ENCODE results near the gene ANKH.
"Not testable (repeated sequence)": the region's sequence is repeated elsewhere in the genome, so short reads cannot be mapped to it uniquely, and the experiment has no call there.

ANKH gene

GRCh38 chr5:14834584-14835550 is 36.7 kb downstream of the ANKH start:
- Histone ChIP-seq H3K27ac (ENCODE audit: low read length) (no peak overlapping the region), H3K9me3 (ENCODE audit: insufficient read depth, low read depth, low read length) (no peaks in the 10 kb centered on the region), H3K4me3 (ENCODE audit: low read length) (no peak overlapping the region), H3K36me3 (ENCODE audit: insufficient read depth, low read depth, low read length) (no peaks in the 10 kb centered on the region), H3K9ac (ENCODE audit: low read depth, low read length) (no peak overlapping the region), H3K4me1 (ENCODE audit: insufficient read depth, low read length) (peaks cover 4% of the 10 kb centered on the region; the same call in 1 of the 2 replicates), H3K27me3 (ENCODE audit: insufficient read depth, low read length) (no peaks in the 10 kb centered on the region)

DNA sequence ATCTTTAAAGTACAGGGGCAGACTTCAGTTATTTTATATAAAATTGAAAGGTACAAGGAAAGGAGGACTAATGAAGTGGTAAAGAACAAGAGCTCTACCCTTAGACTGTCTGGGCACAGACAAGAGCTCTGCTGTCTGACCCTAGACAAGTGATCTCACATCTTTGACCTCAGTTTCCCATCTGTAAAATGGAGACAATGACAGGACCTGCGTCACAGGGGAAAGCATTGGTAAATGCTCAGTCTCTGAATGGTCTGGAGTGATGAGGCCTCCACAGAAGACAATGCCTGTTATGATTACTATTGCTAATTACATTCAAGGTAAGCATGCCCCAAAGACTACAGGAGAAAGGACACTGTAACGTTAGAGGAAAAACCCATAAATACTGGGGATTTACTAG is 37.5 kb downstream of the ANKH start:
- no peaks in the 10 kb centered on the region for H3K9me3 ChIP-seq (ENCODE audit: insufficient read depth, low read depth, low read length)

DNA sequence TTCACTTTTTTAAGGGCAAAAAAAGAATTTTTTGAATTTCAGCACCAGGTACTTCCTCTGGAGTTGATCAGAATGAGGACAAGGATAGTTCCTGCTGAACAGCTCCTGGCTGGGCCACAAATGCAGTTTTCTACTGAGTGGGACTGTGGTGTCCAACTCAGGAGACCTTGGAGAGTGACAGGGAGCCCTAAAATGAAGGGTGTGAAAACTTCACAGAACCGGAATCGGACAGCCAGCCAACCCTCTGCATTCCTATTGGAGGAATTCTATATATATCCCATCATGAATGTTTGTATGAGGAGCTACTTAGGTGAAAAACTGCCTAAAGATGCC is 40.6 kb downstream of the ANKH start:
- no peak overlapping the region for H3K9ac ChIP-seq (ENCODE audit: low read depth, low read length)
- no peak overlapping the region for H3K27ac ChIP-seq (ENCODE audit: low read length)
- H3K36me3 ChIP-seq (ENCODE audit: insufficient read depth, low read depth, low read length), result no peaks in the 10 kb centered on the region
- no peaks in the 10 kb centered on the region for H3K9me3 ChIP-seq (ENCODE audit: insufficient read depth, low read depth, low read length)
- peaks cover 4% of the 10 kb centered on the region; the same call in 1 of the 2 replicates for H3K4me1 ChIP-seq (ENCODE audit: insufficient read depth, low read length)
- no peaks in the 10 kb centered on the region for H3K27me3 ChIP-seq (ENCODE audit: insufficient read depth, low read length)
- no peak overlapping the region for H3K4me3 ChIP-seq (ENCODE audit: low read length)

More for the DNA sequence above, 37.5 kb downstream of the ANKH start:
- no peaks in the 10 kb centered on the region for H3K36me3 ChIP-seq (ENCODE audit: insufficient read depth, low read depth, low read length)
- peaks cover 4% of the 10 kb centered on the region; the same call in 1 of the 2 replicates for H3K4me1 ChIP-seq (ENCODE audit: insufficient read depth, low read length)
- H3K9ac ChIP-seq (ENCODE audit: low read depth, low read length), result no peak overlapping the region
- H3K4me3 ChIP-seq (ENCODE audit: low read length), result no peak overlapping the region
- H3K27me3 ChIP-seq (ENCODE audit: insufficient read depth, low read length), result no peaks in the 10 kb centered on the region
- no peak overlapping the region for H3K27ac ChIP-seq (ENCODE audit: low read length)

DNA sequence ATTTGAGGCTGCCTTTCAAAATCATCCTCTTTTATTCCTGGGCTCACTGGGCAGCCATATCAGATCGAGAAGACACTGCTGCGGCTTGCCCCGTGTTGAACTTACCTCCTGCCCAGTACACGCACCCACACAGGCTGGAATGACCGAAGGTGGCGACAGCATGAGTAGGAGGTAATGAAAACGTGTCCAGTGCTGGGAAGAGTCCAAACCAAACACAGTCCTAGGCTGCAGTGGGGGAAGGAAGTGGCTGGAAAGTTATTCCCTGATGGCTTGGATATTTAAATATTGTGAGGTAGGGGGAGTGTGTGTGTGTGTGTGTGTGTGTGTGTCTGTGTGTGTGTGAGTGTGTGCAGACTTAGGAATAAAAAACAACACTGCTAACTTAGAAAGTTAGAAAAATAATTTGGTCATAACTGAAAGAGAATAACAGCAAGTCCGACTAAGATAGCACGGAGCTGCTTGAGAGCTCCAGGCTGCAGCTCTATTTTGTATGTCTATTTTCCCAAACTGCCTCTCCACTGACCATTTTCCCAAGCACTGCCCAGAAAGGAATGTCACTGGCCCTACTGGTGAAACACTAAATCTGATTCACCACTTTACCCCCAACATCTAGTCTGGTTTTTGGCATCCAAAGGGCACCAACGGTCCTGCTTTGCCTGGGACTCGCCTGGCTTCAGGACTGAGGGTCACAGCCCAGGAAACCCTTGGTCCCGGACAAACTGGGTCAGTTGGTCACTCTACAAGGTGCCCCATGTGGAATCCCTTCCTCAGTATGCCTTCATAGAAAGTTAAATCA is 41.2 kb downstream of the ANKH start:
- Histone ChIP-seq H3K9ac (ENCODE audit: low read depth, low read length) (no peak overlapping the region), H3K4me1 (ENCODE audit: insufficient read depth, low read length) (peaks cover 4% of the 10 kb centered on the region; the same call in 1 of the 2 replicates), H3K36me3 (ENCODE audit: insufficient read depth, low read depth, low read length) (no peaks in the 10 kb centered on the region), H3K4me3 (ENCODE audit: low read length) (no peak overlapping the region), H3K9me3 (ENCODE audit: insufficient read depth, low read depth, low read length) (no peaks in the 10 kb centered on the region), H3K27me3 (ENCODE audit: insufficient read depth, low read length) (no peaks in the 10 kb centered on the region), H3K27ac (ENCODE audit: low read length) (no peak overlapping the region)

DNA sequence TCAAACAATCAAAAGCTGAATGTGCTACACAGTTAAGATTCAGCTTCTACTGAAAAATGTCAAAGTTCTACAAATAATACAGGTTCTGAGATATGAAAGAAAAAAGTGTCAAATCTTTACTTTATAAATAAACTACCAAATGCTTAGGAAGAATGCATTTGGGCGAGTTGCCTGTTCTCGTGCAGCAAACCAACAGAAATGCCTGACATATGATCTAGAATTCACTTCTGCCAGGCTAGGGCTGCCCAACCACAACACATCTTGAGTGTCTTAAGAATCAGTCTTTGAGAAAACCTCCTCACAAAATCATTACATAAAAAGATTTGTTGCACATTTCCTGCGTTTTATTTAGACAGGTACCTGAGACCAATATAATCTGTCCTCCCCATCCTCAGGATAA is 42.2 kb downstream of the ANKH start:
- Histone ChIP-seq H3K9ac (ENCODE audit: low read depth, low read length) (no peak overlapping the region), H3K9me3 (ENCODE audit: insufficient read depth, low read depth, low read length) (no peaks in the 10 kb centered on the region), H3K4me1 (ENCODE audit: insufficient read depth, low read length) (no peaks in the 10 kb centered on the region), H3K27ac (ENCODE audit: low read length) (no peak overlapping the region), H3K4me3 (ENCODE audit: low read length) (no peak overlapping the region), H3K27me3 (ENCODE audit: insufficient read depth, low read length) (no peaks in the 10 kb centered on the region), H3K36me3 (ENCODE audit: insufficient read depth, low read depth, low read length) (no peaks in the 10 kb centered on the region)

- Histone ChIP-seq H3K36me3 (ENCODE audit: insufficient read depth, low read depth, low read length) (no peaks in the 10 kb centered on the region), H3K27ac (ENCODE audit: low read length) (no peak overlapping the region), H3K9ac (ENCODE audit: low read depth, low read length) (no peak overlapping the region), H3K4me1 (ENCODE audit: insufficient read depth, low read length) (no peaks in the 10 kb centered on the region), H3K27me3 (ENCODE audit: insufficient read depth, low read length) (no peaks in the 10 kb centered on the region), H3K4me3 (ENCODE audit: low read length) (no peak overlapping the region), H3K9me3 (ENCODE audit: insufficient read depth, low read depth, low read length) (no peaks in the 10 kb centered on the region)
These were observed 44.9 kb downstream of the ANKH start for GRCh38 chr5:14826714-14827113.

DNA sequence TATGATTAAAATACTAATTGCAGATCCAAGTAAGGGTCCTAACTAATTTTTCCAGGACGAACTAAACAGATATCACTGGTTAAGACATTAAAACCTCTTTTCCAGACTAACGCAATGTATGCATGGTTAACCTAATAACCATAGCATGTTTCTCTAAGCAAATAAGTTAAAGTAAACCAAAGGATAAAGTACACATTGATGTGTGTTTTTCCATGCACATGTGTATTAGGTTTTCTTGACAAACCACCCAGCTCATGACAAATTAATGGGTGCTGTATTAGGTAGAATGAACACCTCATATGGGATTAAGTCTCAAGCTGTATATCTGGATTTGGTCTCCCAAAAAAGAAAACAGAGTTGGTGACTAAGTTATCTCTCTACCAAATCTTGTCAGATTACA is 45.6 kb downstream of the ANKH start:
- H3K36me3 ChIP-seq (ENCODE audit: insufficient read depth, low read depth, low read length), result no peaks in the 10 kb centered on the region
- H3K9me3 ChIP-seq (ENCODE audit: insufficient read depth, low read depth, low read length), result no peaks in the 10 kb centered on the region
- H3K4me1 ChIP-seq (ENCODE audit: insufficient read depth, low read length), result no peaks in the 10 kb centered on the region
- no peak overlapping the region for H3K27ac ChIP-seq (ENCODE audit: low read length)
- no peaks in the 10 kb centered on the region for H3K27me3 ChIP-seq (ENCODE audit: insufficient read depth, low read length)
- H3K9ac ChIP-seq (ENCODE audit: low read depth, low read length), result no peak overlapping the region
- H3K4me3 ChIP-seq (ENCODE audit: low read length), result no peak overlapping the region

DNA sequence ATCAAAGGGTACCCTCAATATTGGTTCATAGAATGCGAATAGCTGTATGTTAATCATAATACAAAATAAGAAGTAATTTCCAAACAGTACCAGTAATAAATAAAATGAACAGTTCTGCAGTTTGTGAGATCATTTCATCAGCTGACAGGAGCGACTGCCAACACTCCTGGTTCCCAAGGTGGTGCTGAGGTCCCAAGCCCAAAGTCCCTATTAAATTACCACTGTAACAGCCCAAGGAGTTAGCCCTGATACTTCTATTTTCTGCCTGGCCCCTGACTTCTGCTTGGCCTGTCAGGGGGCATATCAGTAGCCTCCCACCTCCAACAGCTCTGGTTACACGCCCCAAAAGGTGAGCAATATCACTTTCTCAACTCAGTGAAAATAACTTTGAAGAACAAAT is 47.1 kb downstream of the ANKH start:
- Histone ChIP-seq H3K27me3 (ENCODE audit: insufficient read depth, low read length) (no peaks in the 10 kb centered on the region), H3K9me3 (ENCODE audit: insufficient read depth, low read depth, low read length) (no peaks in the 10 kb centered on the region), H3K9ac (ENCODE audit: low read depth, low read length) (no peak overlapping the region), H3K36me3 (ENCODE audit: insufficient read depth, low read depth, low read length) (no peaks in the 10 kb centered on the region), H3K4me3 (ENCODE audit: low read length) (no peak overlapping the region), H3K27ac (ENCODE audit: low read length) (no peak overlapping the region), H3K4me1 (ENCODE audit: insufficient read depth, low read length) (no peaks in the 10 kb centered on the region)

DNA sequence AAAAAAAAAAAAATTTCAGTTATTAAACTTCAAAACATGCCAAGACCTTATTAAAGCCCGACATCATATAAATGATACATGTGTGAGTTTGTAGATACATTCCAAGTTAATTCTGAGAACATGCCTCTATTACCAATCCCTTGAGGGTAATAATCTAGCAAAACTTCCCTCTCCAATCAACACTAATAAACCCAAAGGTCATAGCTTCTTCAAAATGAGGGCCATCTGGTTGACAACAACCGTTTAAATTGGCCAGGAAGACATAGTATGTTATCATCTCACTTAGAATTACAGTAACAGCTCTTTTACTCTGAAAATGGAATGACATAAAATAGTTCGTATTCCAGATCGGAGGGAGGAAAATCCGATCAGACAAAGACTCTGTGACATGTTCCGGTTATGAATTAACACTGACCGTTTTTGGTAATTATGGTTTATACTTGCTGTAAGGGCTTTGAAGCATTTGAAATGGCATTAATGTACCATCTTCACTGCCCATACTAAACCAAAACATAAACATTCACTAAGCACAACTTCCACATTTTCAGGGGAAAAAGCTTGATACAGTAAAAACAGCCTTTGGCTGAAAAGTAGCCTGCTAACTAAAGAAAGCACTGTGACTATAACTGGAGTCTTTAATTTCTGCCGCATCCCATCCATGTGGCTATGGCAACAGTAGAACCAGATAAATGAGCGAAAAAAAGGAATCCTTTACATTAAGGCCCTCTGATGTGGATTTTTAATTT is 50.3 kb downstream of the ANKH start:
- Histone ChIP-seq H3K27me3 (ENCODE audit: insufficient read depth, low read length) (no peaks in the 10 kb centered on the region), H3K36me3 (ENCODE audit: insufficient read depth, low read depth, low read length) (no peaks in the 10 kb centered on the region)

GRCh38 chr5:14818931-14819790 is 52.4 kb downstream of the ANKH start:
- H3K9ac ChIP-seq (ENCODE audit: low read depth, low read length), result no peak overlapping the region
- no peaks in the 10 kb centered on the region for H3K4me1 ChIP-seq (ENCODE audit: insufficient read depth, low read length)
- no peak overlapping the region for H3K27ac ChIP-seq (ENCODE audit: low read length)
- no peaks in the 10 kb centered on the region for H3K36me3 ChIP-seq (ENCODE audit: insufficient read depth, low read depth, low read length)
- no peaks in the 10 kb centered on the region for H3K9me3 ChIP-seq (ENCODE audit: insufficient read depth, low read depth, low read length)
- no peak overlapping the region for H3K4me3 ChIP-seq (ENCODE audit: low read length)
- H3K27me3 ChIP-seq (ENCODE audit: insufficient read depth, low read length), result no peaks in the 10 kb centered on the region

More for the DNA sequence above, 50.3 kb downstream of the ANKH start:
- Histone ChIP-seq H3K4me3 (ENCODE audit: low read length) (no peak overlapping the region), H3K9me3 (ENCODE audit: insufficient read depth, low read depth, low read length) (no peaks in the 10 kb centered on the region), H3K4me1 (ENCODE audit: insufficient read depth, low read length) (no peaks in the 10 kb centered on the region), H3K9ac (ENCODE audit: low read depth, low read length) (no peak overlapping the region), H3K27ac (ENCODE audit: low read length) (no peak overlapping the region)

DNA sequence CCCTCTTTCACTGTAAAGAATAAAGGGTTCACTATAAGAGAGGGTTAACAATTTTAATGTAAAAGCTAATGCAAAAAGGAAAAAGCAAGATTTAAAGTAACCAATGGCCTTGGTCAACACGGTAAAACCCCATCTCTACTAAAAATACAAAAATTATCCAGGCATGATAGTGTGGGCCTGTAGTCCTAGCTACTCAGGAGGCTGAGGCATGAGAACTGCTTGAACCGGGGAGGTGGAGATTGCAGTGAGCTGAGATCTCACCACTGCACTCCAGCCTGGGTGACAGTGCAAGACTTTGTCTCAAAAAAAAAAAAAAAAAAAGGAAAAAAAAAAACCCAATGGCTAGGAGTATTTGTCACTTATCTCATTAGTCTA is 53.8 kb downstream of the ANKH start:
- not testable (repeated sequence) for H3K27me3 ChIP-seq (ENCODE audit: insufficient read depth, low read length); H3K9ac ChIP-seq (ENCODE audit: low read depth, low read length); H3K4me1 ChIP-seq (ENCODE audit: insufficient read depth, low read length); H3K4me3 ChIP-seq (ENCODE audit: low read length); H3K36me3 ChIP-seq (ENCODE audit: insufficient read depth, low read depth, low read length); H3K9me3 ChIP-seq (ENCODE audit: insufficient read depth, low read depth, low read length); H3K27ac ChIP-seq (ENCODE audit: low read length)
